ENCODE measurements around the gene ZNF883. TPM values are rescaled to one million over a fixed set of nuclear protein-coding genes. Genes with fewer than 3 reads are reported as not detected.

ZNF883 gene
- 3.1 and 4.7 TPM in 2 replicates for total RNA-seq (2014; rRNA removed; shearing (Covaris generic))

GRCh38 chr9:113011911-113012381 is at the start of gene ZNF883:
ZNF883 (minus strand) TSS chr9:113012192.

GRCh38 chr9:113056191-113057106 is 44.5 kb upstream of the ZNF883 start, which contains the start of gene ZFP37:
ZFP37 (minus strand) TSS chr9:113056724; CDS start chr9:113056688, 36 bp downstream.

Other genes starting within 250 kb of the ZNF883 start
- gene SLC46A2, start 121.3 kb downstream of the ZNF883 start, total RNA-seq (2014; rRNA removed; shearing (Covaris generic)), result not detected in 2 replicates
- gene ZFP37, start 44.5 kb upstream of the ZNF883 start, total RNA-seq (2014; rRNA removed; shearing (Covaris generic)), result 1.7 and 2.0 TPM in 2 replicates
- gene SLC31A2, start 138.8 kb upstream of the ZNF883 start, total RNA-seq (2014; rRNA removed; shearing (Covaris generic)), result 2.1 and 2.3 TPM in 2 replicates
- 16.3 and 19.4 TPM in 2 replicates for gene FKBP15, start 209.1 kb upstream of the ZNF883 start, total RNA-seq (2014; rRNA removed; shearing (Covaris generic))
- 20.7 and 25.4 TPM in 2 replicates for gene SLC31A1, start 209.4 kb upstream of the ZNF883 start, total RNA-seq (2014; rRNA removed; shearing (Covaris generic))

Data from A375 (cell line).